ENCODE data around the gene TNFSF8. TPM values are rescaled to one million over a fixed set of nuclear protein-coding genes. Genes with fewer than 3 reads are reported as not detected.

Gene TNFSF8
- total RNA-seq, 1 donor = not detected

- no peak for TF ChIP-seq CTCF (IDR thresholded peaks at IDR 0.05; ENCODE audit: insufficient read depth, low read depth, low read length)
- no peak for DNase-seq (ENCODE audit: low read depth)
- no peak overlapping the region for H3K4me3 ChIP-seq (ENCODE audit: low read depth, low read length)
These were observed 27.4 kb downstream of the TNFSF8 start for GRCh38 chr9:114902786-114903524.

GRCh38 chr9:114900942-114901802, 29.2 kb downstream of the TNFSF8 start:
- DNase-seq (ENCODE audit: low read depth) = no peak
- no peak for TF ChIP-seq CTCF (IDR thresholded peaks at IDR 0.05; ENCODE audit: insufficient read depth, low read depth, low read length)

GRCh38 chr9:114899995-114900394, 30.4 kb downstream of the TNFSF8 start:
- H3K4me3 ChIP-seq (ENCODE audit: low read depth, low read length) = no peak overlapping the region
- TF ChIP-seq CTCF (IDR thresholded peaks at IDR 0.05; ENCODE audit: insufficient read depth, low read depth, low read length) = no peak
- no peak for DNase-seq (ENCODE audit: low read depth)

More at GRCh38 chr9:114900942-114901802, 29.2 kb downstream of the TNFSF8 start:
- no peak overlapping the region for H3K4me3 ChIP-seq (ENCODE audit: low read depth, low read length)

DNA sequence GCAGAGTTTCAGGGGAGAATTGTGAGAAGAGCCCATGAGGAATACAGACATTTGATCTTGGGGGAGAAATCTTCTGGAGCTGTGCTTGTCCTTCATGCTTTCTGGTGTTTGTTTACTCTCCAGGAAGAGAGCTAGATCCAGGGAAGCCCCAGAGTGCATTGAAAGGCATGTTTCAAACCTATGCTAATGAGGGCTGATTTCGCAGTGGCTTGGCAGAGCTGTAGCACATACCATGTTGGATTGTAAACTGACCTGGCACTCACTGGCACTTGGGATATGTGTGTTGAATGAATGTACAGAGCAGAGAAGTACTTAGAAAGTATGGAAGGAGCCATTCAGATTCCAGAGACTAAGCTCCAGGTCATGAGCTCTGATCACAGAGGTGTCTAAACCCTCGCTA, 30.9 kb downstream of the TNFSF8 start:
- no peak for DNase-seq (ENCODE audit: low read depth)
- H3K4me3 ChIP-seq (ENCODE audit: low read depth, low read length) = no peak overlapping the region
- TF ChIP-seq CTCF (IDR thresholded peaks at IDR 0.05; ENCODE audit: insufficient read depth, low read depth, low read length) = no peak

GRCh38 chr9:114898741-114899140, 31.6 kb downstream of the TNFSF8 start:
- H3K4me3 ChIP-seq (ENCODE audit: low read depth, low read length) = no peak overlapping the region
- peak; percentile 48 for DNase-seq (ENCODE audit: low read depth)
- no peak for TF ChIP-seq CTCF (IDR thresholded peaks at IDR 0.05; ENCODE audit: insufficient read depth, low read depth, low read length)

- H3K4me3 ChIP-seq (ENCODE audit: low read depth, low read length) = no peak overlapping the region
- no peak for DNase-seq (ENCODE audit: low read depth)
- TF ChIP-seq CTCF (IDR thresholded peaks at IDR 0.05; ENCODE audit: insufficient read depth, low read depth, low read length) = no peak
These were observed 33.2 kb downstream of the TNFSF8 start for GRCh38 chr9:114897196-114897595.
